Measurements from ENCODE around the gene DLD. TPM values are rescaled to one million over a fixed set of nuclear protein-coding genes. Genes with fewer than 3 reads are reported as not detected.

DLD gene
- total RNA-seq, 1 experiment from 2014 or later: 88.8 TPM

DNA sequence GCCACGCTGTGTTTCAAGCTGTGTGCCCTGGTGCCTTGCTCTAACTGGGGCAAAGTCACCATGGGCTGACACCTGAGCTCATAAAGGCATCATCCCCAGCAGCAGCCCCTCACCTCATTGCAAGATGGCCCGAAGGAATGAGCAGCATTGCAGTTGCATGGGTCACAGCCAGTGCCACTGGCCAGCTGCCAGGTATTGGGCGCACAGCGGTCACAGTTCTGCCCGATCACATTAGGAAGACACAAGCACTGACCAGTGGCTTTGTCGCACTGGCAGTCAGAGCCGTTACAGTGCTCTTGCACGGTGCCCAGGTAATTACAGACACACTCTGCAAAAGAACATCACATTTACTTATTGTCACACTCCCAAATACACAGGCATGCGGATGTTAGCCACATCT, 60.9 kb downstream of the DLD start:
- no peaks in the 10 kb centered on the region for H3K27me3 ChIP-seq (ENCODE audit: control insufficient read depth, insufficient read depth, low read length)
- POLR2A ChIA-PET: interaction anchor here (0.6 kb wide), 1 partner anchor 52 kb away, joined by 4 read pairs; no protein-coding TSS in a partner anchor
- no peak for DNase-seq (ENCODE audit: low read depth, low spot score)
- TF ChIP-seq CTCF (IDR thresholded peaks at IDR 0.05) (no peak), SIN3A (IDR thresholded peaks at IDR 0.05; ENCODE audit: borderline replicate concordance, insufficient read depth, low read depth, low read length) (no peak), TCF7L2 (IDR thresholded peaks at IDR 0.05; ENCODE audit: low read depth, low read length) (no peak; the same call in 1 of the 2 replicates), POLR2AphosphoS5 (IDR thresholded peaks at IDR 0.05; ENCODE audit: low read depth, low read length) (no peak)
- TF ChIP-seq, protein P1, sequence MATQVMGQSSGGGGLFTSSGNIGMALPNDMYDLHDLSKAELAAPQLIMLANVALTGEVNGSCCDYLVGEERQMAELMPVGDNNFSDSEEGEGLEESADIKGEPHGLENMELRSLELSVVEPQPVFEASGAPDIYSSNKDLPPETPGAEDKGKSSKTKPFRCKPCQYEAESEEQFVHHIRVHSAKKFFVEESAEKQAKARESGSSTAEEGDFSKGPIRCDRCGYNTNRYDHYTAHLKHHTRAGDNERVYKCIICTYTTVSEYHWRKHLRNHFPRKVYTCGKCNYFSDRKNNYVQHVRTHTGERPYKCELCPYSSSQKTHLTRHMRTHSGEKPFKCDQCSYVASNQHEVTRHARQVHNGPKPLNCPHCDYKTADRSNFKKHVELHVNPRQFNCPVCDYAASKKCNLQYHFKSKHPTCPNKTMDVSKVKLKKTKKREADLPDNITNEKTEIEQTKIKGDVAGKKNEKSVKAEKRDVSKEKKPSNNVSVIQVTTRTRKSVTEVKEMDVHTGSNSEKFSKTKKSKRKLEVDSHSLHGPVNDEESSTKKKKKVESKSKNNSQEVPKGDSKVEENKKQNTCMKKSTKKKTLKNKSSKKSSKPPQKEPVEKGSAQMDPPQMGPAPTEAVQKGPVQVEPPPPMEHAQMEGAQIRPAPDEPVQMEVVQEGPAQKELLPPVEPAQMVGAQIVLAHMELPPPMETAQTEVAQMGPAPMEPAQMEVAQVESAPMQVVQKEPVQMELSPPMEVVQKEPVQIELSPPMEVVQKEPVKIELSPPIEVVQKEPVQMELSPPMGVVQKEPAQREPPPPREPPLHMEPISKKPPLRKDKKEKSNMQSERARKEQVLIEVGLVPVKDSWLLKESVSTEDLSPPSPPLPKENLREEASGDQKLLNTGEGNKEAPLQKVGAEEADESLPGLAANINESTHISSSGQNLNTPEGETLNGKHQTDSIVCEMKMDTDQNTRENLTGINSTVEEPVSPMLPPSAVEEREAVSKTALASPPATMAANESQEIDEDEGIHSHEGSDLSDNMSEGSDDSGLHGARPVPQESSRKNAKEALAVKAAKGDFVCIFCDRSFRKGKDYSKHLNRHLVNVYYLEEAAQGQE (IDR thresholded peaks at IDR 0.05; ENCODE audit: insufficient read depth in 1 of 2, low read depth in 2 of 2, low read length in 1 of 2): no peak
- in situ Hi-C loops (cut with HindIII; ENCODE audit: low pct_unique_long_range_greater_than_20kb, low sequenced_read_pairs) (no loop called here), intact Hi-C loops (cut with micrococcal nuclease; ENCODE audit: unreplicated experiment) (no loop called here)
- no peak overlapping the region for H3K4me3 ChIP-seq (ENCODE audit: low read depth in 2 of 2, low read length in 2 of 2)
- peak overlapping the region; percentile 94 for H3K27ac ChIP-seq (ENCODE audit: low read length)
- ATAC-seq: peak; percentile 13; the same call in 1 of the 2 replicates
- H3K4me1 ChIP-seq (ENCODE audit: control insufficient read depth, insufficient read depth, low read length): peaks cover 71% of the 10 kb centered on the region
- BruUV-seq (replicated peaks): no TSS peak
- CTCF ChIA-PET: no interaction called here
- no peaks in the 10 kb centered on the region for H3K9me3 ChIP-seq (ENCODE audit: control insufficient read depth, insufficient read depth, low read depth, low read length)
- H3K36me3 ChIP-seq (ENCODE audit: control insufficient read depth, insufficient read depth, low read length): peaks cover 14% of the 10 kb centered on the region

DNA sequence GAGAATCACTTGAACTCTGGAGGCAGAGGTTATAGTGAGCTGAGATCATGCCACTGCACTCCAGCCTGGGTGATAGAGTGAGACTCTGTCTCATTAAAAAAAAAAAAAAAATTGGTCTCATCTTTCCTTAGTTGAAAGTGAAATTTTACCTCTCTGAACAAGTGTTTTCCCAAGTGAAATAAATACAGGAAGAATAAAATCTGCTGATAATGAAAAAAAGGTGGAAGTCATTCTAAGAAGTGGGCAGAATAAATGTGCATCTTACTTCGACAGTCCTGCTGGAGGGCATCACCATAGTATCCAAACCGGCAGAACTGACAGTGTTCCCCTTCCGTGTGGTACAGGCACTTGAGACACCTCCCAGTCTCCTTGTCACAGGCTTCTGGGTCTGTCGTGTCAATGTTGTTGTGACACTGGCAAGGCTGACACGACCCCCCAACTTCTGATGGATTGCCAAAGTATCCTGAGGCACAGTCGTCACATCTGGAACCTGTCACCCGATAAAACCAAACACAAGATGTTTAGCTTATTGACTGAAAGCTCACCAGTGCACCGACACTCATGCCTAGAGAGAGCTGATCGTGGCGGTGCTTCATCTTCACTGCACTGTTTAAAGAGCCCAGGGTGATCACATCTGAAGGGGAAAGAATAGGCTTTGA, 62.4 kb downstream of the DLD start:
- BruUV-seq (replicated peaks): no TSS peak
- intact Hi-C loops (cut with micrococcal nuclease; ENCODE audit: unreplicated experiment): no loop called here
- no peak for DNase-seq (ENCODE audit: low read depth, low spot score)

More for the DNA sequence above, 62.4 kb downstream of the DLD start:
- no peak for ATAC-seq
- peak overlapping the region; percentile 94 for H3K27ac ChIP-seq (ENCODE audit: low read length)
- H3K4me3 ChIP-seq (ENCODE audit: low read depth in 2 of 2, low read length in 2 of 2): no peak overlapping the region
- POLR2A ChIA-PET: interaction anchor here (0.7 kb wide), 2 partner anchors 141 to 178 kb away, joined by 7 to 8 read pairs; no protein-coding TSS in a partner anchor
- in situ Hi-C loops (cut with HindIII; ENCODE audit: low pct_unique_long_range_greater_than_20kb, low sequenced_read_pairs): no loop called here
- no peaks in the 10 kb centered on the region for H3K9me3 ChIP-seq (ENCODE audit: control insufficient read depth, insufficient read depth, low read depth, low read length)
- TF ChIP-seq, protein P1 (IDR thresholded peaks at IDR 0.05; ENCODE audit: insufficient read depth in 1 of 2, low read depth in 2 of 2, low read length in 1 of 2): no peak
- no peak for TF ChIP-seq CTCF (IDR thresholded peaks at IDR 0.05)
- no peak for TF ChIP-seq SIN3A (IDR thresholded peaks at IDR 0.05; ENCODE audit: borderline replicate concordance, insufficient read depth, low read depth, low read length)
- no peak for TF ChIP-seq POLR2AphosphoS5 (IDR thresholded peaks at IDR 0.05; ENCODE audit: low read depth, low read length)
- TF ChIP-seq TCF7L2 (IDR thresholded peaks at IDR 0.05; ENCODE audit: low read depth, low read length): no peak
- peaks cover 58% of the 10 kb centered on the region for H3K4me1 ChIP-seq (ENCODE audit: control insufficient read depth, insufficient read depth, low read length)
- H3K36me3 ChIP-seq (ENCODE audit: control insufficient read depth, insufficient read depth, low read length): peaks cover 18% of the 10 kb centered on the region
- no peaks in the 10 kb centered on the region for H3K27me3 ChIP-seq (ENCODE audit: control insufficient read depth, insufficient read depth, low read length)
- CTCF ChIA-PET: interaction anchor here (1.0 kb wide), 1 partner anchor 192 kb away, joined by 3 read pairs; no protein-coding TSS in a partner anchor
